Liver (tissue), 9 donors: ENCODE data around the gene SLC5A6. TPM values are rescaled to one million over a fixed set of nuclear protein-coding genes. Genes with fewer than 3 reads are reported as not detected.

Experiments used
- DNase-seq: peaks from one replicate; pipeline ENCODE4 v3.0.0-alpha.2; 2017; ENCODE audit warnings: low spot score
- H3K27ac ChIP-seq, 2 donors: one replicate each; pipeline ENCODE4 v1.7.0; 2013; ENCODE audit warnings: inconsistent platforms in 2 of 2, low read length in 2 of 2, control low read depth in 1 of 2, low read depth in 1 of 2, mild to moderate bottlenecking in 1 of 2
- H3K27me3 ChIP-seq, 4 donors: one replicate each; pipeline versions ENCODE4 v1.6.1 to v1.7.0; 2013; ENCODE audit warnings: low read length in 3 of 4, inconsistent platforms in 1 of 4, mild to moderate bottlenecking in 1 of 4, moderate library complexity in 1 of 4; ENCODE audit not compliant: control insufficient read depth in 4 of 4, insufficient read depth in 4 of 4
- H3K36me3 ChIP-seq, 4 donors: one replicate each; pipeline versions ENCODE4 v1.6.1 to v1.7.0; 2013; ENCODE audit warnings: low read length in 3 of 4, mild to moderate bottlenecking in 3 of 4, low read depth in 1 of 4, moderate library complexity in 1 of 4; ENCODE audit not compliant: control insufficient read depth in 4 of 4, insufficient read depth in 3 of 4
- H3K4me1 ChIP-seq, 4 donors: one replicate each; pipeline versions ENCODE4 v1.6.1 to v1.7.0; 2013; ENCODE audit warnings: low read length in 3 of 4, mild to moderate bottlenecking in 3 of 4, moderate library complexity in 1 of 4; ENCODE audit not compliant: control insufficient read depth in 4 of 4, insufficient read depth in 4 of 4
- H3K4me3 ChIP-seq, 3 donors: one replicate each; pipeline versions ENCODE4 v1.6.1 to v1.7.0; 2013; ENCODE audit warnings: low read length in 3 of 3, control low read depth in 1 of 3, low read depth in 1 of 3, mild to moderate bottlenecking in 1 of 3
- H3K9ac ChIP-seq, 2 donors: one replicate each; pipeline ENCODE4 v1.7.0; 2013; ENCODE audit warnings: low read length in 2 of 2, mild to moderate bottlenecking in 2 of 2, moderate library complexity in 2 of 2, control low read depth in 1 of 2, low read depth in 1 of 2
- H3K9me3 ChIP-seq, 4 donors: one replicate each; pipeline versions ENCODE4 v1.6.1 to v1.7.0; 2013; ENCODE audit warnings: low read length in 3 of 4; ENCODE audit not compliant: control insufficient read depth in 4 of 4
- EGR1 ChIP-seq, 2 donors: IDR thresholded peaks; 2 replicates each; pipeline ENCODE4 v1.6.1; 2016 to 2018; ENCODE audit warnings: antibody characterized with exemption in 2 of 2, low read depth in 2 of 2
- FOXA1 ChIP-seq: IDR thresholded peaks from 2 replicates; pipeline ENCODE4 v1.6.1; 2016; ENCODE audit warnings: antibody characterized with exemption
- FOXA2 ChIP-seq: IDR thresholded peaks from 2 replicates; pipeline ENCODE4 v1.6.1; 2016; ENCODE audit warnings: antibody characterized with exemption
- GABPA ChIP-seq, 2 donors: IDR thresholded peaks in 1 of 2; conservative IDR thresholded peaks in 1 of 2; 2 replicates each; pipeline ENCODE4 v1.6.1; 2016; ENCODE audit warnings: antibody characterized with exemption in 2 of 2, mild to moderate bottlenecking in 1 of 2, moderate library complexity in 1 of 2
- HNF4A ChIP-seq, 2 donors: conservative IDR thresholded peaks; 2 replicates each; pipeline ENCODE4 v1.6.1; 2016; ENCODE audit warnings: antibody characterized with exemption in 2 of 2, mild to moderate bottlenecking in 2 of 2
- HNF4G ChIP-seq: IDR thresholded peaks from 2 replicates; pipeline ENCODE4 v1.6.1; 2016; ENCODE audit warnings: antibody characterized with exemption
- JUND ChIP-seq, 2 donors: IDR thresholded peaks; 2 replicates each; pipeline ENCODE4 v1.6.1; 2016; ENCODE audit warnings: antibody characterized with exemption in 2 of 2
- NR2F2 ChIP-seq: IDR thresholded peaks from 2 replicates; pipeline ENCODE4 v1.6.1; 2016; ENCODE audit warnings: antibody characterized with exemption
- RAD21 ChIP-seq, 2 donors: IDR thresholded peaks; 2 replicates each; pipeline ENCODE4 v1.6.1; 2016; ENCODE audit warnings: antibody characterized with exemption in 2 of 2, mild to moderate bottlenecking in 2 of 2
- RXRA ChIP-seq, 2 donors: IDR thresholded peaks; 2 replicates each; pipeline ENCODE4 v1.6.1; 2017 to 2018; ENCODE audit warnings: antibody characterized with exemption in 2 of 2, mild to moderate bottlenecking in 1 of 2
- SP1 ChIP-seq: IDR thresholded peaks from 2 replicates; pipeline ENCODE4 v1.6.1; 2018; ENCODE audit warnings: antibody characterized with exemption, mild to moderate bottlenecking
- TAF1 ChIP-seq: conservative IDR thresholded peaks from 2 replicates; pipeline ENCODE4 v1.6.1; 2016; ENCODE audit warnings: antibody characterized with exemption, mild to moderate bottlenecking
- YY1 ChIP-seq: IDR thresholded peaks from 2 replicates; pipeline ENCODE4 v1.6.1; 2016; ENCODE audit warnings: antibody characterized with exemption, mild to moderate bottlenecking
- WGBS: extraction: QIAGEN DNeasy Blood & Tissue Kit; methylation state at CpG from one replicate; pipeline ENCODE4 v1.1.7; 2013; 5-methylcytosine and 5-hydroxymethylcytosine counted together
- polyA plus RNA-seq, 2 donors: library from polyadenylated mRNA; stranded (reverse) in 1 of 2; unstranded in 1 of 2; fragments of 200-250 nt in 1 of 2; fragments of >200 nt in 1 of 2; fragmentation: Nextera tagmentation in 1 of 2; extraction: Ambion mirVana in 1 of 2; gene quantifications; one replicate each; pipeline versions ENCODE4 v1.2.1 to v1.2.3, GENCODE V29; 2013 to 2015
- total RNA-seq, 2 donors: library from RNA; depleted of rRNA; stranded (reverse); fragments of >200 nt; gene quantifications; one replicate each; pipeline ENCODE4 v1.2.3, GENCODE V29; 2014
- TF ChIP-seq, protein P1 (sequence below): IDR thresholded peaks from 2 replicates; pipeline ENCODE4 v1.6.1; 2016; ENCODE audit warnings: antibody characterized with exemption
- TF ChIP-seq, protein P2 (sequence below): IDR thresholded peaks from 2 replicates; pipeline ENCODE4 v1.6.1; 2016; ENCODE audit warnings: antibody characterized with exemption
- TF ChIP-seq, protein P3 (sequence below): IDR thresholded peaks from 2 replicates; pipeline ENCODE4 v1.6.1; 2016; ENCODE audit warnings: antibody characterized with exemption
- TF ChIP-seq, protein P4 (sequence below): IDR thresholded peaks from 2 replicates; pipeline ENCODE4 v1.6.1; 2016; ENCODE audit warnings: antibody characterized with exemption, mild to moderate bottlenecking
- TF ChIP-seq, protein P5 (sequence below): fragments of 150-350 bp; IDR thresholded peaks from 2 replicates; pipeline ENCODE4 v1.5.1; 2017; ENCODE audit warnings: improper control_type of control experiment, low read depth, low read length; ENCODE audit not compliant: missing input control
- donor health status: healthy.
- donor health status: healthy.
- donor health status: healthy.
- donor health status: healthy.
- donor health status: healthy.

SLC5A6 gene
- total and polyA plus RNA-seq, 4 donors, result 12.5 to 217 (median 73.0) TPM

DNA sequence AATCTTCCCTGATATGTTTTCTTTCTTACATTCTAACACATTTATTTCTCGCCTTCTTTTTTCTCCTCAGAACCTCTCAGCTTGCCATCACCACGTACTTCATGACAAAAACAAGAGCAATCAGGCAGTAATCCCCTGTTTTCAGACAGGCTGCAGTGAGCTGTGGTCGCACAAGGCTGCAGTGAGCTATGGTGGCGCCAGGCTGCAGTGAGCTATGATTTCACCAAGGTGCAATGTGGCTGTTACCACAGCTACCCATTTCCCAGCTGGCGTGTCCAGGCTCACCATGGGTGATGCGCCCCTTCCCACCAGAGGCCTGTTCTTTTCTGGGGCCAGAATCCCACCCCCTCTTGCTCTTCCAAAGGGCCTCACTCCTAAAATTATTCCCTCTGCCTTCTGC lies 37.4 kb downstream of the SLC5A6 start:
- Histone ChIP-seq H3K4me3 (no peak overlapping the region), H3K9ac (no peak overlapping the region), H3K9me3 (no peaks in the 10 kb centered on the region), H3K4me1 (peaks cover 0 to 21% (median 13%) of the 10 kb centered on the region in 4 donors), H3K27ac (no peak overlapping the region), H3K36me3 (no peaks in the 10 kb centered on the region), H3K27me3 (no peaks in the 10 kb centered on the region)
- TF ChIP-seq SP1, result no peak
- no peak for TF ChIP-seq EGR1 (IDR thresholded peaks at IDR 0.05; ENCODE audit: low read depth in 2 of 2)
- TF ChIP-seq, protein P1, sequence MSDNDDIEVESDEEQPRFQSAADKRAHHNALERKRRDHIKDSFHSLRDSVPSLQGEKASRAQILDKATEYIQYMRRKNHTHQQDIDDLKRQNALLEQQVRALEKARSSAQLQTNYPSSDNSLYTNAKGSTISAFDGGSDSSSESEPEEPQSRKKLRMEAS, result no peak
- TF ChIP-seq HNF4G, result no peak
- no peak for TF ChIP-seq NR2F2
- TF ChIP-seq GABPA (IDR thresholded peaks at IDR 0.05 in 1 of 2, conservative IDR thresholded peaks at IDR 0.05 in 1 of 2), result no peak
- no peak for TF ChIP-seq TAF1
- TF ChIP-seq, protein P2, sequence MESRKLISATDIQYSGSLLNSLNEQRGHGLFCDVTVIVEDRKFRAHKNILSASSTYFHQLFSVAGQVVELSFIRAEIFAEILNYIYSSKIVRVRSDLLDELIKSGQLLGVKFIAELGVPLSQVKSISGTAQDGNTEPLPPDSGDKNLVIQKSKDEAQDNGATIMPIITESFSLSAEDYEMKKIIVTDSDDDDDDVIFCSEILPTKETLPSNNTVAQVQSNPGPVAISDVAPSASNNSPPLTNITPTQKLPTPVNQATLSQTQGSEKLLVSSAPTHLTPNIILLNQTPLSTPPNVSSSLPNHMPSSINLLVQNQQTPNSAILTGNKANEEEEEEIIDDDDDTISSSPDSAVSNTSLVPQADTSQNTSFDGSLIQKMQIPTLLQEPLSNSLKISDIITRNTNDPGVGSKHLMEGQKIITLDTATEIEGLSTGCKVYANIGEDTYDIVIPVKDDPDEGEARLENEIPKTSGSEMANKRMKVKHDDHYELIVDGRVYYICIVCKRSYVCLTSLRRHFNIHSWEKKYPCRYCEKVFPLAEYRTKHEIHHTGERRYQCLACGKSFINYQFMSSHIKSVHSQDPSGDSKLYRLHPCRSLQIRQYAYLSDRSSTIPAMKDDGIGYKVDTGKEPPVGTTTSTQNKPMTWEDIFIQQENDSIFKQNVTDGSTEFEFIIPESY, result no peak
- no peak for TF ChIP-seq RXRA (IDR thresholded peaks at IDR 0.05)
- no peak for TF ChIP-seq YY1
- TF ChIP-seq, protein P3, sequence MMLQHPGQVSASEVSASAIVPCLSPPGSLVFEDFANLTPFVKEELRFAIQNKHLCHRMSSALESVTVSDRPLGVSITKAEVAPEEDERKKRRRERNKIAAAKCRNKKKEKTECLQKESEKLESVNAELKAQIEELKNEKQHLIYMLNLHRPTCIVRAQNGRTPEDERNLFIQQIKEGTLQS, result no peak
- TF ChIP-seq RAD21 (IDR thresholded peaks at IDR 0.05), result no peak
- TF ChIP-seq, protein P4, sequence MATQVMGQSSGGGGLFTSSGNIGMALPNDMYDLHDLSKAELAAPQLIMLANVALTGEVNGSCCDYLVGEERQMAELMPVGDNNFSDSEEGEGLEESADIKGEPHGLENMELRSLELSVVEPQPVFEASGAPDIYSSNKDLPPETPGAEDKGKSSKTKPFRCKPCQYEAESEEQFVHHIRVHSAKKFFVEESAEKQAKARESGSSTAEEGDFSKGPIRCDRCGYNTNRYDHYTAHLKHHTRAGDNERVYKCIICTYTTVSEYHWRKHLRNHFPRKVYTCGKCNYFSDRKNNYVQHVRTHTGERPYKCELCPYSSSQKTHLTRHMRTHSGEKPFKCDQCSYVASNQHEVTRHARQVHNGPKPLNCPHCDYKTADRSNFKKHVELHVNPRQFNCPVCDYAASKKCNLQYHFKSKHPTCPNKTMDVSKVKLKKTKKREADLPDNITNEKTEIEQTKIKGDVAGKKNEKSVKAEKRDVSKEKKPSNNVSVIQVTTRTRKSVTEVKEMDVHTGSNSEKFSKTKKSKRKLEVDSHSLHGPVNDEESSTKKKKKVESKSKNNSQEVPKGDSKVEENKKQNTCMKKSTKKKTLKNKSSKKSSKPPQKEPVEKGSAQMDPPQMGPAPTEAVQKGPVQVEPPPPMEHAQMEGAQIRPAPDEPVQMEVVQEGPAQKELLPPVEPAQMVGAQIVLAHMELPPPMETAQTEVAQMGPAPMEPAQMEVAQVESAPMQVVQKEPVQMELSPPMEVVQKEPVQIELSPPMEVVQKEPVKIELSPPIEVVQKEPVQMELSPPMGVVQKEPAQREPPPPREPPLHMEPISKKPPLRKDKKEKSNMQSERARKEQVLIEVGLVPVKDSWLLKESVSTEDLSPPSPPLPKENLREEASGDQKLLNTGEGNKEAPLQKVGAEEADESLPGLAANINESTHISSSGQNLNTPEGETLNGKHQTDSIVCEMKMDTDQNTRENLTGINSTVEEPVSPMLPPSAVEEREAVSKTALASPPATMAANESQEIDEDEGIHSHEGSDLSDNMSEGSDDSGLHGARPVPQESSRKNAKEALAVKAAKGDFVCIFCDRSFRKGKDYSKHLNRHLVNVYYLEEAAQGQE, result no peak
- TF ChIP-seq, protein P5, sequence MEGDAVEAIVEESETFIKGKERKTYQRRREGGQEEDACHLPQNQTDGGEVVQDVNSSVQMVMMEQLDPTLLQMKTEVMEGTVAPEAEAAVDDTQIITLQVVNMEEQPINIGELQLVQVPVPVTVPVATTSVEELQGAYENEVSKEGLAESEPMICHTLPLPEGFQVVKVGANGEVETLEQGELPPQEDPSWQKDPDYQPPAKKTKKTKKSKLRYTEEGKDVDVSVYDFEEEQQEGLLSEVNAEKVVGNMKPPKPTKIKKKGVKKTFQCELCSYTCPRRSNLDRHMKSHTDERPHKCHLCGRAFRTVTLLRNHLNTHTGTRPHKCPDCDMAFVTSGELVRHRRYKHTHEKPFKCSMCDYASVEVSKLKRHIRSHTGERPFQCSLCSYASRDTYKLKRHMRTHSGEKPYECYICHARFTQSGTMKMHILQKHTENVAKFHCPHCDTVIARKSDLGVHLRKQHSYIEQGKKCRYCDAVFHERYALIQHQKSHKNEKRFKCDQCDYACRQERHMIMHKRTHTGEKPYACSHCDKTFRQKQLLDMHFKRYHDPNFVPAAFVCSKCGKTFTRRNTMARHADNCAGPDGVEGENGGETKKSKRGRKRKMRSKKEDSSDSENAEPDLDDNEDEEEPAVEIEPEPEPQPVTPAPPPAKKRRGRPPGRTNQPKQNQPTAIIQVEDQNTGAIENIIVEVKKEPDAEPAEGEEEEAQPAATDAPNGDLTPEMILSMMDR, result no peak
- 91% methylated on average over 6 of the region's 6 CpGs for WGBS
- no peak for DNase-seq

DNA sequence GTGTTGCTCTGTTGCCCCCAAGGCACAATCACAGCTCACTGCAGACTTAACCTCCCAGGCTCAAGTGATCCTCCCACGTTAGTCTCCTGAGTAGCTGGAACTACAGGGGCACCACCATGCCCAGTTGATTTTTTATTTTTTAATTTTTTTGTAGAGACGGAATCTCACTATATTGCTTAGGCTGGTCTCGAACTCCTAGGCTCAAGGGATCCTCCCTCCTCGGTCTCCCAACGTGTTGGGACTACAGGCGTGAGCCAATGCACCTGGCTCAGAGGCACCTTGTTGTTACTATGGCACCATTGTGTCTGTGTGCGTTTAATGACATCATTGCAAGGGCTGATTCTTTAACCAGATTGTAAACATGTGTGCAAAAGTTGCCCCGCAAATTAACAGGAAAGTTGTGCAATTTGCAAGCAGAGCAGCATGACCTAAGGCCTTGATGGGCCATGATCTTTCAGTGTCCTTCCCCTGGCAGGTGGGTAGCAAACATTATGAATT lies 40.7 kb downstream of the SLC5A6 start:
- 49% methylated on average over 8 of the region's 8 CpGs for WGBS
- Histone ChIP-seq H3K27me3 (no peaks in the 10 kb centered on the region), H3K36me3 (no peaks in the 10 kb centered on the region), H3K4me3 (no peak overlapping the region), H3K9ac (no peak overlapping the region), H3K4me1 (peaks cover 0 to 13% (median 6%) of the 10 kb centered on the region in 4 donors), H3K27ac (peak overlapping the region; percentile 49 to 51), H3K9me3 (no peaks in the 10 kb centered on the region)
- no peak for DNase-seq
- TF ChIP-seq FOXA2 (peak; percentile 98), HNF4A (conservative IDR thresholded peaks at IDR 0.05) (peak; percentile 45 to 76), EGR1 (IDR thresholded peaks at IDR 0.05; ENCODE audit: low read depth in 2 of 2) (peak in 1 of 2 donors; percentile 38), TAF1 (no peak), FOXA1 (peak; percentile 93), JUND (IDR thresholded peaks at IDR 0.05) (peak; percentile 81 to 88), NR2F2 (peak; percentile 37), YY1 (peak; percentile 71), RAD21 (IDR thresholded peaks at IDR 0.05) (peak; percentile 32 to 43), GABPA (IDR thresholded peaks at IDR 0.05 in 1 of 2, conservative IDR thresholded peaks at IDR 0.05 in 1 of 2) (no peak)
- TF ChIP-seq, protein P4, result peak; percentile 64
- TF ChIP-seq, protein P2, result peak; percentile 71
